MM.1S (cell line): ENCODE measurements around the gene PROKR2.

Experiments
- DNase-seq: peaks from one replicate; pipeline ENCODE4 v3.0.0-alpha.2; 2015
- H2AFZ ChIP-seq: fragments of 300-600 bp; sonication (generic); 2 replicates; pipeline ENCODE4 v1.6.0; 2016; ENCODE audit warnings: antibody characterized with exemption, low read length
- H3F3A ChIP-seq: fragments of 300-600 bp; sonication (generic); 2 replicates; pipeline ENCODE4 v1.6.1; 2016; ENCODE audit warnings: mild to moderate bottlenecking, antibody characterized with exemption, low read length, moderate library complexity, mixed read lengths; ENCODE audit not compliant: insufficient read depth
- H3K27ac ChIP-seq: fragments of 300-600 bp; sonication (generic); 2 replicates; pipeline ENCODE4 v1.5.1; 2016; ENCODE audit warnings: mild to moderate bottlenecking, low read length
- H3K27me3 ChIP-seq: fragments of 300-600 bp; sonication (generic); replicated peaks from 2 replicates; pipeline ENCODE4 v1.6.0; 2016; ENCODE audit warnings: low read length; ENCODE audit not compliant: insufficient read depth
- H3K36me3 ChIP-seq: fragments of 300-600 bp; sonication (generic); replicated peaks from 2 replicates; pipeline ENCODE4 v1.6.1; 2016; ENCODE audit warnings: mild to moderate bottlenecking, low read length, mixed read lengths; ENCODE audit not compliant: insufficient read depth
- H3K4me1 ChIP-seq: fragments of 300-600 bp; sonication (generic); 2 replicates; pipeline ENCODE4 v1.6.1; 2016; ENCODE audit warnings: low read length, mixed read lengths
- H3K4me2 ChIP-seq: fragments of 300-600 bp; sonication (generic); 2 replicates; pipeline ENCODE4 v1.6.0; 2016; ENCODE audit warnings: low read depth, low read length
- H3K4me3 ChIP-seq: fragments of 300-600 bp; sonication (generic); 2 replicates; pipeline ENCODE4 v1.5.1; 2016; ENCODE audit warnings: low read length, mixed read lengths
- H3K79me2 ChIP-seq: fragments of 300-600 bp; sonication (generic); 2 replicates; pipeline ENCODE4 v1.6.1; 2016; ENCODE audit warnings: mixed run types, low read length, mixed read lengths
- H3K9ac ChIP-seq: fragments of 300-600 bp; sonication (generic); 2 replicates; pipeline ENCODE4 v1.6.1; 2016; ENCODE audit warnings: low read length, mixed read lengths
- H3K9me2 ChIP-seq: fragments of 300-600 bp; sonication (generic); replicated peaks from 2 replicates; pipeline ENCODE4 v1.6.1; 2016; ENCODE audit warnings: mild to moderate bottlenecking, low read length, mixed read lengths; ENCODE audit not compliant: insufficient read depth
- H3K9me3 ChIP-seq: fragments of 300-600 bp; sonication (generic); replicated peaks from 2 replicates; pipeline ENCODE4 v1.6.1; 2016; ENCODE audit warnings: mild to moderate bottlenecking, low read length, mixed read lengths; ENCODE audit not compliant: insufficient read depth
- H4K20me1 ChIP-seq: fragments of 300-600 bp; sonication (generic); 2 replicates; pipeline ENCODE4 v1.6.1; 2016; ENCODE audit warnings: mild to moderate bottlenecking, low read length, moderate library complexity, mixed read lengths; ENCODE audit not compliant: insufficient read depth
- EZH2 ChIP-seq: fragments of 300-600 bp; sonication (generic); optimal IDR thresholded peaks from 2 replicates; pipeline ENCODE3; 2017; ENCODE audit warnings: low read depth, mild to moderate bottlenecking, antibody characterized with exemption, low read length, mixed read lengths
- EZH2phosphoT487 ChIP-seq: fragments of 300-600 bp; sonication (generic); IDR thresholded peaks from 2 replicates; pipeline ENCODE4 v1.6.1; 2018; ENCODE audit warnings: antibody characterized with exemption, low read length
- TF ChIP-seq, protein P1 (sequence below): fragments of 300-600 bp; sonication (generic); IDR thresholded peaks from 2 replicates; pipeline ENCODE4 v1.5.1; 2016; ENCODE audit warnings: antibody characterized with exemption, low read length, mixed read lengths

Gene PROKR2

DNA sequence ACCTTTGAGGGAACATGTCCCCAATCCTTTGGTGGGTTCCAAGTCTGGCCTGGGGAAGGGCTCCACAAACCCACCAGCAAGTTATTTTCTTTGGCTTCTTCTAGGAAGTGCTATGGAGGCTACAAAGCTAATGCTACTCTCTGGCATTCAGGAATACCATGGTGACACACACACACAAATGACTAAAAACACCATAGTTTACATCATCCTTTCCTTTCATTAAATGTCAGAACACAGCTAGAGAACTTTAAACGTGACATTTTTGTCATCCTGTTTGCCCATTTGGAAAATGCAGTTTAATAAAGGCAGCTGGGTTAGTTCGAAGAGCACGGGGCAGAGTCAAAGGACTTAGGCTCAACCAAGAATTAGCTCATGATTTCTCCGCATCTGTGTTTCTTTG is 40.2 kb upstream of the PROKR2 start:
- H3K9me2 ChIP-seq: no peaks in the 10 kb centered on the region
- no peaks in the 10 kb centered on the region for H4K20me1 ChIP-seq
- H2AFZ ChIP-seq: no peak overlapping the region
- no peaks in the 10 kb centered on the region for H3K27me3 ChIP-seq
- no peaks in the 10 kb centered on the region for H3K4me1 ChIP-seq
- H3K9me3 ChIP-seq: no peaks in the 10 kb centered on the region
- DNase-seq: no peak
- no peak overlapping the region for H3K27ac ChIP-seq
- H3K36me3 ChIP-seq: no peaks in the 10 kb centered on the region
- no peak overlapping the region for H3K9ac ChIP-seq
- H3F3A ChIP-seq: no peaks in the 10 kb centered on the region
- TF ChIP-seq, protein P1, sequence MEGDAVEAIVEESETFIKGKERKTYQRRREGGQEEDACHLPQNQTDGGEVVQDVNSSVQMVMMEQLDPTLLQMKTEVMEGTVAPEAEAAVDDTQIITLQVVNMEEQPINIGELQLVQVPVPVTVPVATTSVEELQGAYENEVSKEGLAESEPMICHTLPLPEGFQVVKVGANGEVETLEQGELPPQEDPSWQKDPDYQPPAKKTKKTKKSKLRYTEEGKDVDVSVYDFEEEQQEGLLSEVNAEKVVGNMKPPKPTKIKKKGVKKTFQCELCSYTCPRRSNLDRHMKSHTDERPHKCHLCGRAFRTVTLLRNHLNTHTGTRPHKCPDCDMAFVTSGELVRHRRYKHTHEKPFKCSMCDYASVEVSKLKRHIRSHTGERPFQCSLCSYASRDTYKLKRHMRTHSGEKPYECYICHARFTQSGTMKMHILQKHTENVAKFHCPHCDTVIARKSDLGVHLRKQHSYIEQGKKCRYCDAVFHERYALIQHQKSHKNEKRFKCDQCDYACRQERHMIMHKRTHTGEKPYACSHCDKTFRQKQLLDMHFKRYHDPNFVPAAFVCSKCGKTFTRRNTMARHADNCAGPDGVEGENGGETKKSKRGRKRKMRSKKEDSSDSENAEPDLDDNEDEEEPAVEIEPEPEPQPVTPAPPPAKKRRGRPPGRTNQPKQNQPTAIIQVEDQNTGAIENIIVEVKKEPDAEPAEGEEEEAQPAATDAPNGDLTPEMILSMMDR: no peak
- TF ChIP-seq EZH2phosphoT487 (no peak), EZH2 (no peak)
- no peaks in the 10 kb centered on the region for H3K79me2 ChIP-seq
- H3K4me3 ChIP-seq: no peak overlapping the region
- H3K4me2 ChIP-seq: no peak overlapping the region

DNA sequence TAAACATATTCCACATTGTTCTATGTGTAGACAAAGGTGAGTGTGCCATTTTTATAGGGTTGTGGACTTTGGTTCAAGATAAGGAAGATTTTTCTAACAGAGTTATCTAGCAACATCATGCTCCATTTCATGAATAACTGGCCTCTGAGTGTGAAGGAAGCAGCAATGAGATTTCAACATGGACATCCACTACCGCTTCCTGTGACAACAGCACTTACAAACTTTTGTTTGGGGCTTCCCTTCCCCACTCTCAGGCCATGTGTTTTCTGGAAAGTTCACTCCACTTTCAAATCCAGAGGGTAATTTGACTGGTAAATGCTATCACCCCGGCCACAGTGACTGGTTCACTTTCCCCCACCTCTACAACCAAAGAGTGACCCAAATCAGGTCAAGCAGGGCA is 38.1 kb upstream of the PROKR2 start:
- H3K4me2 ChIP-seq: no peak overlapping the region
- H3K27ac ChIP-seq: no peak overlapping the region
- no peaks in the 10 kb centered on the region for H3K4me1 ChIP-seq
- DNase-seq: no peak
- H3K9me2 ChIP-seq: no peaks in the 10 kb centered on the region
- no peaks in the 10 kb centered on the region for H4K20me1 ChIP-seq
- no peaks in the 10 kb centered on the region for H3K9me3 ChIP-seq
- no peaks in the 10 kb centered on the region for H3F3A ChIP-seq
- no peak overlapping the region for H2AFZ ChIP-seq
- no peaks in the 10 kb centered on the region for H3K36me3 ChIP-seq
- TF ChIP-seq EZH2 (no peak), EZH2phosphoT487 (no peak)
- TF ChIP-seq, protein P1: no peak
- H3K27me3 ChIP-seq: no peaks in the 10 kb centered on the region
- no peak overlapping the region for H3K9ac ChIP-seq
- H3K79me2 ChIP-seq: no peaks in the 10 kb centered on the region
- no peak overlapping the region for H3K4me3 ChIP-seq

DNA sequence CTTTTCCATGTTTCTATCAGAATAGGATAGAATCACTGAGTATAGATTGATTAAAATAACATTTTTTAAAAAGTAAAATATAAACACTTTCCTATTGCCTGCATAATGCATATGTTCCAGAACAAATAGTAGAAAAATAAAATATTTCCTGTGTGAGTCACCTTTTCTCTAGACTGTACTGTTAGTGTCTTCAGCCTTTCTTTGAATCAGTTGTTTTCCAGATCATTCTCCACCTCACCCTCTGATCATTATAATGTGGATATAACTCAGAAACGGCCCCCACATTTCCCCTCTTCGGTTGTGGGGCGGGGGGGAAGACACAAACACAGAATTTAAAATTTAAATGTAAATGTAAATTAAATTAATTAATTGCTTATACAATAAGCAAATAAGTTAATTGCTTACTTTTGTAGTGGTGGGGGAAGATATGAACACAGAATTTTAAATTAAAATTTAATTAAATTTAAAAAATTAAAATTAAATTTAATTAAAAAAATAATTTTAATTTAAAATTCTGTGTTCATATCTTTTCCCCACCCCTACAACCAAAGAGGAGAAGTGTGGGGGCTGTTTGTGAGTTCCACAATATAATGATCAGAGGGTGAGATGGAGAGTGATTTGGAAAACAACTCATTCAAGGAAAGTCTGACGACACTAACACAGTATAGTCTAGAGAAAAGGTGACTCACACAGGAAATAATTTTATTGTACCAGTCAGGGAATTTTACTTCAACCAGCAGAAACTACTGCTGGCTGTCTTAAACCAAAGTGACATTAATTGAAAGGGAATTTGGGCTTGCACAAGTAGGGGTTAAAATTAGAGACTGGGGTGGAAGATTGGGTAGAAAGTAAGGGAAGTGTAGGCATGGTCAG is 37.1 kb upstream of the PROKR2 start:
- H3K4me3 ChIP-seq: no peak overlapping the region
- no peak overlapping the region for H2AFZ ChIP-seq
- no peak for TF ChIP-seq EZH2phosphoT487
- TF ChIP-seq, protein P1: no peak
- TF ChIP-seq EZH2: no peak
- H3K9ac ChIP-seq: no peak overlapping the region
- H3K9me3 ChIP-seq: no peaks in the 10 kb centered on the region
- H4K20me1 ChIP-seq: no peaks in the 10 kb centered on the region
- no peak overlapping the region for H3K4me2 ChIP-seq
- no peaks in the 10 kb centered on the region for H3K9me2 ChIP-seq
- no peaks in the 10 kb centered on the region for H3K36me3 ChIP-seq
- H3K27me3 ChIP-seq: no peaks in the 10 kb centered on the region
- no peaks in the 10 kb centered on the region for H3F3A ChIP-seq
- H3K27ac ChIP-seq: no peak overlapping the region
- no peaks in the 10 kb centered on the region for H3K79me2 ChIP-seq
- DNase-seq: no peak
- no peaks in the 10 kb centered on the region for H3K4me1 ChIP-seq
